ENCODE data around the gene MRGPRE.
"Not testable (repeated sequence)": the region's sequence is repeated elsewhere in the genome, so short reads cannot be mapped to it uniquely, and the experiment has no call there.

The MRGPRE gene, protein sequence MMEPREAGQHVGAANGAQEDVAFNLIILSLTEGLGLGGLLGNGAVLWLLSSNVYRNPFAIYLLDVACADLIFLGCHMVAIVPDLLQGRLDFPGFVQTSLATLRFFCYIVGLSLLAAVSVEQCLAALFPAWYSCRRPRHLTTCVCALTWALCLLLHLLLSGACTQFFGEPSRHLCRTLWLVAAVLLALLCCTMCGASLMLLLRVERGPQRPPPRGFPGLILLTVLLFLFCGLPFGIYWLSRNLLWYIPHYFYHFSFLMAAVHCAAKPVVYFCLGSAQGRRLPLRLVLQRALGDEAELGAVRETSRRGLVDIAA

DNA sequence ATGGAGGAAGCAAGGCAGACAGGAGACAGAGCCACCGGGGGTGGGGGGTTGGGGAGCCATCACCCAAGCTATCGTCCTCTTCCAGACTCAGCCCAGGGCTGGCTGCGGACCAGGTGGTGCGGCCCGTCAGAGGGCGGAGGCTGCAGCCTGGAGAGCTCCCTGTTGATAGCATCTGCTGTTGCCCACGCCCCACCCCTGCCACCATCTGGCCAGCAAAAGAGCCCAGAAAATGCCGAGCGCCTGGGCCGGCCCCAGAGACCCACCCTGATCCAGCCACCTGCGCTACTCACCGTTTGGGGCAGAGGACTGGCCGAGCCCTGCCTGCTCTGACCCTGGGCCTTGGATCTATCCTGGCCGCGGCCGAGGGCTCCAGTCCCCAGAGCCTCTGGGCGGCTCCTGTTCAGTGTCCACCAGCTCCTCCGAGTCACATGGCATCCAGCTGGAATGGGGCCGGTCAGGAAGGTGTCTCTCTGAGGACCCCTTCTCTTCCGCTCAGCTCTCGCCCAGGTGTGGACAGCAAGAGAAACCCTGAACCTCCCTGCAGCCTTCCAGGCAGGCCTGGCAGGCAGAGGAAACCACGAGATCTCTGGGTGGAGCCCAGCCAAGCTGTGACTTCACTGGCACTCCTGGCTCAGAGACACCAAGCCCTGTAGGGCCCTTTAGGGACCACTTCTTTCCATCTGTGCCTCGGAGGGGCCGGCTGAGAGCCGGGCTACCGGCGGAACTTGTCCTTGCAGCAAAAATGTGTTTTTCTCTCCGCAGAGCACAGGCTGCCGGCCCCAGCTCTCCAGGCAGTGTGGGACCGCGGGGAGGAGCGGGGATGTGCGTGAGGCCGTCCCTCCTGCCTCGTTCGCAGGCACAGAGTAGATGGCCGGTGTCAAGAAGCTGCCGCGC, at the start of gene MRGPRE:
TSS of gene MRGPRE (minus strand) at position 567 of the 894 bp plus-strand sequence. CDS start 3,618 bp downstream, outside the sequence.
- peak; percentile 51 for DNase-seq (ENCODE audit: low spot score)

GRCh38 chr11:3281146-3281545, 48.9 kb upstream of the MRGPRE start:
- not testable (repeated sequence) for DNase-seq (ENCODE audit: low spot score)

GRCh38 chr11:3280662-3281061, 48.4 kb upstream of the MRGPRE start:
- not testable (repeated sequence) for DNase-seq (ENCODE audit: low spot score)

DNA sequence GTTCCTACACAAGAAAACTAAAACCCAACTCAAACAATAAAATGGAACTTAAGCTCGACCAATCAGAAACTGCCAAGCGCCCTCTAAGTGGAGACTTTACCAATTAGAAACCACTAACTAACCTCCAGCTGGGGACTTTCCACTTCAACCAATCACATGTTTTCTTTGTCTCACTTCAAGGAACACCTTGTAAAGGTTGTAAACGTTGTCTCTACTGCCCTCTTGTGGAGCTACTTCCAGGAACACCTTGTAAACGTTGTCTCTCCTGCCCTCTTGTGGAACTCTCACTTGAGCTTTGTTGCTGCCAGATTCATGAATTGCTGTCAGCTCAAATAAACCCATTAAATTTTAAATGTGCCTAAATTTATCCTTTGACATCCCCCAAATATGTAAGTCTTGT, 46.7 kb upstream of the MRGPRE start:
- DNase-seq (ENCODE audit: low spot score), result not testable (repeated sequence)

DNA sequence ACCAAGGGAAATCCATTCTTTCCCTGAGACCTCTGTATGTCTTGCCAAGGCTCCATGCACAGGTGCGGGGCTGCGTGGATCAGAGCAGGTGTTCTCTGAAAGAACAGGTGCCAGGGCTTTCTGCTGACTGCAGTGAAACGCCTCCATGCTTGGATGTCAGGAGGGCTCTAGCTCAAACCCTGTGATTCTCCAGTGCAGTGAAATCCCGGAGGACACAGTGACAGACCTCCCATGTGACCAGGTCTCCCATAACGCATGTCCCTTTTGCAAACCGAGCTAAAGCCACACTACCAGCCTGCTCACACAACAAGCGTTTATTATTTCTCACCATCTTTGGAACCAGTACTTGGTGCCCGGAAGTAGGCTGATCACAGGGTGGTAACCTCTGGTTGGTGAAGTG, 41.4 kb upstream of the MRGPRE start:
- not testable (repeated sequence) for DNase-seq (ENCODE audit: low spot score)

- DNase-seq (ENCODE audit: low spot score), result not testable (repeated sequence)
Measured at GRCh38 chr11:3262548-3262947, 30.3 kb upstream of the MRGPRE start.

DNA sequence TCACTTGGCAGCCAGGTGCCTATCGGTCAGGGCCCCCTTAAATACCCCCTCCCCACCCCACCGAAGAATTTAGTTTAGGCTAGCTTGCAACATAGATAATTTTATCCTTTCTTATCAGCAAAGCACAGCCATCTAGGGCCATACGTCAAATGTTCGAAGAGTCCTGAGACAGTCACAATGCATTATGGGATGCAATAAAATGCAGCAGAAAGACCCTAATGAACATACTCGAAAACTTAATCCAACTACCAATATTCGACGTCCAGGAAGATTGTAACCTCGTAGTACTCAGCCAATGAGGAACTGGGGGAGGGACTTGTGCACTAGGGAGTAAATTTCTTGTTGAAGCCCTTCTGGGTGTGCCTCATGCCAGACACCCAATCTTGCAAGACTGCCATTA, 29.6 kb upstream of the MRGPRE start:
- DNase-seq (ENCODE audit: low spot score), result not testable (repeated sequence)

DNA sequence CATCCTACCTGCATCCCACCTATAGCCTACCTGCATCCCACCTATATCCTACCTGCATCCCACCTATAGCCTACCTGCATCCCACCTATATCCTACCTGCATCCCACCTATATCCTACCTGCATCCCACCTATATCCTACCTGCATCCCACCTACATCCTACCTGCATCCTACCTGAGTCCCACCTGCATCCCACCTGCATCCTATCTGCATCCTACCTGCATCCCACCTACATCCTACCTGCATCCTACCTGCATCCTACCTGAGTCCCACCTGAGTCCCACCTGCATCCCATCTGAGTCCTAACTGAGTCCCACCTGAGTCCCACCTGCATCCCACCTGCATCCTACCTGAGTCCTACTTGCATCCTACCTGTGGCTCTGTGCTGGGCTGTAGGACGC, 25.3 kb upstream of the MRGPRE start:
- not testable (repeated sequence) for DNase-seq (ENCODE audit: low spot score)

DNA sequence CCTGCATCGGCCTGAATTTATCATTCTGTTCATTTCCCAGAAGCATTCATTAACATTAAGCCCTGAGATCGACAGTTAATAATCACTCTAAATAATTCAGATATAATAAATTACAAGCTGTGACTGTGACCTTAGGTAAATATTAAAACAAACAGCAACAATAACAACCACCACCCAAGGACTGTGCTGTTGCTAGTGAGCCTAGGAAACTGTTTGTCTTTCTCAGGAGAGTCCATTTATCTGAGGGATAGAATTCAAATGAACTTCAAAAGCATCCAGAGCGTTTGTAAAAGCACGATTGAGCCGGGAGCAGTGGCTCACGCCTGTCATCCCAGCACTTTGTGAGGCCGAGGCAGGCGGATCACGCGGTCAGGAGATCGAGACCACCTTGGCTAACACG, 23.0 kb upstream of the MRGPRE start:
- not testable (repeated sequence) for DNase-seq (ENCODE audit: low spot score)

DNA sequence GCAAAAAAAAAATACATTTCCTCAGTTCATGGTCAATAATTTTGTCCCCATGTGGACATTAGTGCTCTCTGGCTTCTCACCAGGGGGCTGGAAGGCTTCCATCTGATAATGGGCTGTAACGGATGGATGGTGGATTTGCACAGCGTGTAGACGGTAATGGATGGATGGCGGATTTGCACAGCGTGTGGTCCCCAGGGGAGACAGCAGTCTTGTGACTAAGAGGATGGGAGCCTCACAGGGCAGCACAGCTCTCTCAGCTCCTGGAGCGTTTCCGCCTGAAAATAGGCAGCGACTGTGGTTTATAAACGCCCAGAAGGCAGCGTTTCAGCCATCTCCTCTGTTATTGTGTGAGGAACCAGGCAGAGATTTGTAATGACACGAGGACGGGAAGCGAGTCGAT, 22.6 kb upstream of the MRGPRE start:
- DNase-seq (ENCODE audit: low spot score), result not testable (repeated sequence)

- DNase-seq (ENCODE audit: low spot score), result no peak
Measured at GRCh38 chr11:3245071-3245470, 12.9 kb upstream of the MRGPRE start.

GRCh38 chr11:3243880-3244279, 11.7 kb upstream of the MRGPRE start:
- DNase-seq (ENCODE audit: low spot score), result no peak

GRCh38 chr11:3237119-3237518, 4.9 kb upstream of the MRGPRE start:
- no peak for DNase-seq (ENCODE audit: low spot score)

GRCh38 chr11:3234846-3235245, 2.6 kb upstream of the MRGPRE start:
- DNase-seq (ENCODE audit: low spot score), result no peak

GRCh38 chr11:3232956-3233355, 739 bp upstream of the MRGPRE start:
- no peak for DNase-seq (ENCODE audit: low spot score)

DNA sequence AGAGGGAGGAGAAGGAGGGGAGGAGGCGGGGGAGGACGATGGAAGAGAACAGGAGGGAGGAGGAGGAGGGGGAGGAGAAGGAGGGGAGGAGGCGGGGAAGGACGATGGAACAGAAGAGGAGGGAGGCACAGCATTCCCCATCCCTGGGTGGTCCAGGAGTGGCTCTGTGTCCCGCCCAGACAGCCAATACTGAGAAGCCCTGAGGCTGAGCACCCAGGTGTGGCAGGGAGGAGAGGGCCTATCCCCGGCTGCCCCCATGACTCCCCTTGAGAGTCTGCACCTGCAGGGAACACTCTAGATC, 717 bp downstream of the MRGPRE start:
- no peak for DNase-seq (ENCODE audit: low spot score)

DNA sequence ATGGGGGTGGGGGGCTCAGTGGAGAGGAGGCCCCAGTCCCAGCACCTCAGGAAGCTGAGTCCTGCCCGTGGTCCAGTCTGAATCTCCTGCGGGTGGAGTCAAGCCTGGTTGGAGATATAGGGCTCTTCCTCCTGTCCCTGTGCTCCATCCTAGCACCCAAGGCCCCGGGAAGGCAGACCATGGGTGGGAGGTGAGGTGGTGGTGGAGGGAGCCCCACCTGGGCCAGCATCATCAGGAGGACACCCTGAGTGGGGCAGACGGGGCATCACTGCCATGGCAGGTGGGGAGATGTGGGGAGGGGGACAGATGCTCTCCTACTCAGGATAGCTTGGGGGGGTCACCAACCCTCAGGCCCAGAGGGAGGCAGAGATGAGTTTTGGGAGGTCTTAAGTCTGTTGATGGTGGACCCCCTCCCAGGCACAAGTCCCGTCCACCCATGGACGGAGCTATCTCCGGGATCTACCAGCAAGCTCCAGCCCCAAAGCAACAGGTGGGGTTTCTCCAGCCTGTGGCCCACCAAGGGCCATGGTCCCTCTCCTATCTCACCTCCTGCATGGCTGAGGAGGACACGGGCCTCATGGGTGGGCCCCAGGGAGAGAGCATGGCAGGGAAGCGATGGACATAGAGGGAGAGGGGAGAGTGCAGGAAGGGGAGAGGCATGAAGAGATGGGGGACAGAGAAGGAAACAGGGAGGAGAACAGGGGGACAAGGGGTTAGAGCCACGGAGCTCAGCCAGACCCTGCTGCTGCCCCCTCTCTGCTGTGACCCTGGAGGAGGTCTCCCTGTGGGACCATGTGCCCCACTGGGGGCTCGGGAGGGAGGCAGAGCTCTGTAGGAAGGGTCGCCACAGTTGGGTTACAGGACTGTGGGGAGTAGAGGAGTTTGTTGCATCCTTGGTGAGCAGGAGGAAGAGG, 1.3 kb downstream of the MRGPRE start:
- DNase-seq (ENCODE audit: low spot score), result no peak

DNA sequence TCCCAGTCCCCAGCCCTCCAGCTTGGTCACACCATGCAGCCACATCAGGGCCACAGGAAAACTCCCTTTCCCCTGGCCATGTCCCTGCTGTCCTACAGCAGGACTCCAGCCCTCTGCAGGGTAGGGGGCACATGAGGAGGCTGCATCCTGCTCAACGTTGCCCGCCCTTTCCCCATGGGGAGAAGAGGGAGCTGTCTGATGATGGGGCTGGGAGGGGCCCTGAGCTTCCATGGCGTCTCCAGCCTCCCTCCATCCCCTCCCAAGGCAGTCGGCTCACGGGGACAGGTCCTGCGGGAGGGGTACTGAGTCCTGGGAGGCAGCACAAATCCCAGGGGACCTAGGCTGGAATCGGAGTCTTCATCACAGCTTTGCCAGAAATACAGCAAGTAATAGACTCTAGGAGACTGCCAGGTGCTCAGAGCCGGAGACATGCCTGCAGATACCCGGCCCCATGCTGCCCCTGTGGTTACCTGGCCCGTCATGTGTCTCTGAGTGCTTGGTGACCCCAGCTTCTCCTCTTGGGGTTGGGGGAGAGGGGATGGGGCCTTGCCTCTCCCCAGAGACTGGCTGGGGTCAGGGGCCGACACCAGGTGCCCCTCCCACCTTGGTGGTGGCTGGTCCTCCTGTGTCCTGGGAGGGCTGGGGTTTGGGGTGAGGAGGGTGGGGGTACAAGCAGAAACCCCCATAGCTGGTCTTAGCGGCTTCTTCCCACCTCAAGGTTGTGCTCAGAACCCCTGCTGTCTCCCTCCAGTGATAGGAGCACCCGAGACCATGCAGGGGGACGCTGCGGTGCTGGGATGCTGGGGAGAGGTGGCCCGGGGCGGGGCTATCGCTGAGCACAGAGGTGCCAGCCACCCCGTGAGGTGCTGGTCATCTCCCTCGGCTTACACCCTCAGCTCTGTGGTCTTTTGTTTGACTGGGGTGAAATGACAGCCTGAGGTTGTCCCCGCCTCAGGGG, 2.3 kb downstream of the MRGPRE start:
- DNase-seq (ENCODE audit: low spot score), result no peak

- DNase-seq (ENCODE audit: low spot score), result no peak
Measured at GRCh38 chr11:3228445-3228829, 3.8 kb downstream of the MRGPRE start.

DNA sequence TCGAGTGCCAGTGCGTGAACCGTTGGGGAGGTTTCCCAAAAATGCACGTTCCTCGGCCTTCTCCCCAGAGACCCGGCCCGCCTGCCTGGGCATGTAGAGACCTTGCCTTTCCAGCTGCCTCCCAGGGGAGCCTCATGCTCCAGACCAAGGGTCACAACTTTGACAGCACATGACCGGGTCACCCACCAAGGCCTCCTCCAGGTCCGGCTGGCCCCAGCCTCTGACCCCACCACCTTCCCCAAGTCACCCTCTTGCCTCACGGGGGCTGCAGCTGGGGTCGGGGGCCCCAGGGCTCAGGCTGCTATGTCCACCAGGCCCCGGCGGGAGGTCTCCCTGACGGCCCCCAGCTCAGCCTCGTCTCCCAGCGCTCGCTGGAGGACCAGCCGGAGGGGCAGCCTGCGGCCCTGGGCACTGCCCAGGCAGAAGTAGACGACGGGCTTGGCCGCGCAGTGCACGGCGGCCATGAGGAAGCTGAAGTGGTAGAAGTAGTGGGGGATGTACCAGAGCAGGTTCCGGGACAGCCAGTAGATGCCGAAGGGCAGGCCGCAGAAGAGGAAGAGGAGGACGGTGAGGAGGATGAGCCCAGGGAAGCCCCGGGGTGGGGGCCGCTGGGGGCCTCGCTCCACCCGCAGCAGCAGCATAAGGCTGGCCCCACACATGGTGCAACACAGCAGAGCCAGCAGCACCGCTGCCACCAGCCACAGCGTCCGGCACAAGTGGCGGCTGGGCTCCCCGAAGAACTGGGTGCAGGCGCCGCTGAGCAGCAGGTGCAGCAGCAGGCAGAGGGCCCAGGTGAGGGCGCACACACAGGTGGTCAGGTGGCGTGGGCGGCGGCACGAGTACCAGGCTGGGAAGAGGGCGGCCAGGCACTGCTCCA, 4.4 kb downstream of the MRGPRE start:
- no peak for DNase-seq (ENCODE audit: low spot score)

All from cerebellar cortex (tissue), 1 donor.